AG08396 (cell line): ENCODE results near the gene KIAA1217.
A peak's percentile ranks its signal among the peaks of the same experiment; 100 is the strongest.
"Not testable (repeated sequence)": the region's sequence is repeated elsewhere in the genome, so short reads cannot be mapped to it uniquely, and the experiment has no call there.

Experiments used
- DNase-seq: peaks from one replicate; pipeline ENCODE4 v3.0.0; 2012; ENCODE audit warnings: low spot score, mixed read lengths

The KIAA1217 gene

GRCh38 chr10:24465891-24466818 is 257.2 kb downstream of the KIAA1217 start:
- DNase-seq = peak; percentile 70

- no peak for DNase-seq
Measured at GRCh38 chr10:24467136-24467535, 258.2 kb downstream of the KIAA1217 start.

DNA sequence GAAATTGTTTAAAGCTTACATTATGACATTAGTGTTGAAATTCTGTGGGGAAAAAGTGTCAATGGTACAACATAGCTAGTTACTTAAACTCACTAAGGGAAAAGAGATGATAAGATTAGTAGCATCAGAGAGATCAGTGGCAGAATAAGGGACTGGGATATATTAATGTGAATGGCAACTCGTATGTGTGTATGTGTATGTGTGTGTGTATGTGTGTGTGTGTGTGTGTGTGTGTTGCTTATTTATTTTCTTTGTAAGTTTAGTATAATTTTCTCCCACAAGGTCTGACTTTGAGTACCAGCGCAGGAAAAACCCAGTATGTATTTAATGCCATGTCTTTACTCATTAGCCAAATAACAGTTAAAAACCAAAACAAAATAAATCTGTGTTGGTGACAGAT is 258.7 kb downstream of the KIAA1217 start:
- no peak for DNase-seq

GRCh38 chr10:24468281-24468751 is 259.4 kb downstream of the KIAA1217 start:
- DNase-seq = no peak

DNA sequence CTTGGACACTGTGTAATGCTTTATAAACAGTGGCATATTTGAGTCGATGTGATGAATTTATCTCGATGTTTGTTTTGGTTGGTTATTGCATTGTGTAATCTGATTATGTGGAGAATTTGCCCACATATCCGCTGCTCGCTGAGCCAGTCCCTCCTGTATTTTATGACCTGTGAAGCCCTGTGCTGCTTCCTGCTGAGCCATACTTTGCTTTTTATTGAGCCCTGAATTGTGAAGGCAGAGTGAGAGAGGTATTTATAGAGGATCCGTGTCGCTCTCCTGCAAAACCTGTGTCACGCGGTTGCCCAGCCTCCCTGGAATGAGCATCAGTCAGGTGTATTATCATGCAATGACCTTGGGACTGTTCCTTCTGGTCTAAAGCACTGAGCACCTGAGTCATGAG is 261.1 kb downstream of the KIAA1217 start:
- DNase-seq = no peak

DNA sequence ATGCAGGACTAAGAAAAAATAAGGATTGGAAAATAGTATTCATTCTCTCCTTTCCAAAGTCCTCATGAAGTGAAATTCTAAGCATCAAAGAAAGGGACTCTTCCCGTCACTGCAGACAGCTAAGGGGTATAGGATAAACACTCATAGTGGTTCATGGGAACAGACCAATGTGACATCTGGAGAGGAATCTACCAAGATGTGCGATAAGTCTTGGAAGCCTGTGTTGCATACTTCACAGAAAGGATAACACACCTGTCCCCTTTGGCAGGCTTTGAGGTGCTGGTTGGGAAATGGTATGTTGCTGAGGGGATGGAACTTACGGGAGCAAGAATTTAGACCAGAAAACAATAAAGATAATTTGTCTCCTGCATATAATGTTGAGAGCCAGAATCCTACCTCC is 266.7 kb downstream of the KIAA1217 start:
- no peak for DNase-seq

- no peak for DNase-seq
Measured at GRCh38 chr10:24476913-24477701, 268.2 kb downstream of the KIAA1217 start.

DNA sequence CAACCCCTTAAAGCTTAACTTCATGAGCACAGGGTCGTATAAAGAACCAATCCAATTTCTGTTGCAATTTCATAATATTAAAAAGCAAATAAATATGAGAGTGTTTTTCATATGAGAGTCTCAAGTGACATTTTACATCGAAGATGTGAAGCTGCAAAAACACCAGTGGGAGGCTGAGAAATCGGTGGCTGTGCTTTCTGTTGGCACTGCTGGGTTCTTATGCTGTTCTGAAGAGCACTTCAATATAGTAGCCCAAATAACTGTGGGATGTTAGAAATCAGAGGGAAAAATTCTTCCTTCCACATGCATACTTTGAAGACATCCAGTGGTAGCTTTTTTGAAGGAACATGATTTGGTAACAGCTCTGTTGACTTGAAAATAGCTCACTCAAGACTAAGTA is 269.0 kb downstream of the KIAA1217 start:
- DNase-seq = no peak

DNA sequence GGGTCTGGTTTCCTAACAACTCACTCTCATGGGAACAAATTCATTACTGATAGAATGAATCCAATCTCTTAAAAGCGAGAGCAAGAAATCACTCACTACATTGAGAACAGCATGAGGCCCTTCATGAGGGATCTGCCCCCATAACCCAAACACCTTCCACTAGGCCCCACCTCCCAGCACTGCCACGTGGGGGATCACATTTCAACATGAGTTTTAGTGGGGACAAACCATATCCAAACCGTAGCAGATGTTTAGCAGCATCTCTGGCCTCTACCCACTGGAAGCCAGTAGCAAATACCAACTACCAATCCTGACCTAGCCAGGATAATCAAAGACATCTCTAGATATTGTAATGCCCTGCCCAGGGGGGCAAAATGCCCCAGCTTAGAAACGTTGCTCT is 270.9 kb downstream of the KIAA1217 start:
- DNase-seq = no peak

DNA sequence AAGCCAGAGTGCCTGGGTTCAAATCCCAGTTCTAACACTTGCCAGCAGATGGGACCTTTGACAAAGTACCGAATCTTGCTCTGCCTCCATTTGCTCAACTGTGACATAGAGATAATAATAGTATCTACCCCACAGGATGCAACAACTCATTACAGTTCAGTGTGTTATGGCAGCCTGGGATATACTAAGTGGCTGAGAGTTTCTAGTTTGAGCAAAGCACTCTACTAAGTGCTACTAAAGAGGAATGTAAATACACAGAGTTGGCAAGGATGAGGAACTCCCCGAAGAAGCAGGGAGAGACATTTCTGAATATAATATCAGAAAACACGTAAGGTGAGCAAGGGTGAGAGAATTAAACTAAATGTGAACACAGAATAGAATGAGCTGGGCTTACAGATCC is 271.5 kb downstream of the KIAA1217 start:
- no peak for DNase-seq

DNA sequence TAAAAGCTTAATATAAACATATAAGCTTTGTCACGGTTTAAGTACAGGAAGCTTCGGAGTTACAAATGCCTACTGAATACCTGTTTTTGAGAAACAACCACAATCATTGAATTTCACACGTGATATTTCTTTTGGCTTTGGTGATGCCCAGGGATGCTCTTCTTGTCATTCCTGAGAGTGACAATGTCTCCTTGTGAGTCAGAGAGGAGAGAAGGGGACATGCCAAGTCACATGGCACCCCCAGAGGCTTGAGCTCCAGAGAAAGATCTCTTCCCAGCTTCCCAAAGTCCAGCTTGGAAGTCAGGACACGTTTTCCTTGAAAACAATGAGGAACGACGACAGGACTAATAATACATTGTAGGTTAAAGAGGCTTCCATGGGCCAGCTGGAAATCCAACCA is 272.3 kb downstream of the KIAA1217 start:
- DNase-seq = no peak

- not testable (repeated sequence) for DNase-seq
Measured at GRCh38 chr10:24482713-24483112, 273.8 kb downstream of the KIAA1217 start.

DNA sequence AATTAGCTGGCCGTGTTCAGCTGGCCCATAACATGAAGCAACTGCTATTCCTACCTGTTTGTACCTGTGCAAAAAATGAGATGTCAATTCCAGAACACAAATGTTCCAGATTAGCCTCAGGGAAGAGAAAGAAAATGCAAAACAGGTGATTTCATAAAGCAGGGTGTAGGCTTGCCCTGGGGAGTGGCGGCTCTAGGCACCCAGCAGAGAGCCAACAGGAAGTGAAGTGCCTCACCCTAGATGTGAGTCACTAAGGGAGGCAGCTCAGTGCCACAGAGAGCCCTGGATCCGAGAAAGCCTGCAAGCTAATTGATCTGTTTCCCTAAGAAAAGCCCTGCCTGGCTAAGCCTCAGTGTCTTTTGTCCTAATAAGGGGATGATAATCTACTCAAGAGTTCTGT is 274.8 kb downstream of the KIAA1217 start:
- DNase-seq = peak; percentile 39

DNA sequence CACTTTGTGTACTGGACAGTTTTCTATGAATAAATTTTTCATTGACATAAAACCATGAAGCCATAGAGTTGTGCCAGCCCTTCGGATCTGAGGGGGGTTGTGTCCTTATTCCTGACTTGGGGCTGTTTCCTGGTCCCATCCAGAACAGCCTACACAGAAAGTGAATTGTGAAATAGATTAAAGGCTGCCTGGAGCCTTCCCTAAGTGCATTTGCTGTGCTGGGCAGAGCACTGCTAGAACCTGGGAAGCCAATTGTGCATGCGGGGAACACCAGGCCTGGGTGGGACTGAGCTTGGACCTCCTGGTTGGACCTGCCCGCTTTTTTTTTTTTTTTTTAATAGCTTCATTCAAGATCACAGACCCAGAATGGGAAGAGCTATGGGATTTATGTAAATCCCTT is 275.8 kb downstream of the KIAA1217 start:
- no peak for DNase-seq

DNA sequence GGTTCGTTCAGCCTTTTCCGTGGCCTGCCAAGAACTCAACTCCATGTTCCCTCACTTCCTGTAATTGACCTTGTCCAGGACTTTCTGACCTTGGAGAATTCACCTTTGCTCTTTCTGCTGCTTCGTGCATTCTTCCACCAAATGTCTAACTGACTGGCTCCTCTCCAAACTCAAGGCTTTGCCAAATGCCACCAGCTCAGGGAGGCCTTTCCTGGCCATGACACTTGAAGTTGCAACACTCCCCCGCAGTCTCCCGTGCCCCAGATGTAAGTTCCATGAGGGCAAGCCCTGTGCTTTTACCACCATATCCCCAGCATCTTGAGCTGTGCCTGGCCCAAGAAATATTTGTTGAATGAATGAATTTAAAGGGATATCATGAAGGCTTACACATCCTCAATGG is 276.4 kb downstream of the KIAA1217 start:
- DNase-seq = no peak

DNA sequence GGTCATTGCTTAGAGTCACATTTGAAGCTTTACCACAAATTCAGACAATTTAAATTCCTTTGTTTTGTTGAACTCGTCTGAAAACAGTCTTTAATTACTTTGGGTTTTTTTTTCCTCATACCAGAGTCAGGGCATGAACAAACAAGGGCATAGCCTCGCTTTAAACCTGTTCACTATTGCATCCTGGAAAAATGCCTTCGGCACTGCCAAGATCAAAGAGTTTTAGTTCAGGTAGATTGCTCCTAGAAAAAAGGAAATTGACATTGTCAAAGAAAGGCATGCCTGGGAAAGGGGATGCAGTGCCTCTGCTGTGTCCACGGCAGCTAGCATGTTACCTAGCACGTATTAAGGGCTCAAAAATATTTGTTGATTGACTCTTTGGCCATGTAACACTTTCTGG is 279.7 kb downstream of the KIAA1217 start:
- DNase-seq = no peak

GRCh38 chr10:24493165-24493564 is 284.2 kb downstream of the KIAA1217 start:
- no peak for DNase-seq

GRCh38 chr10:24494236-24494635 is 285.3 kb downstream of the KIAA1217 start:
- DNase-seq = no peak

DNA sequence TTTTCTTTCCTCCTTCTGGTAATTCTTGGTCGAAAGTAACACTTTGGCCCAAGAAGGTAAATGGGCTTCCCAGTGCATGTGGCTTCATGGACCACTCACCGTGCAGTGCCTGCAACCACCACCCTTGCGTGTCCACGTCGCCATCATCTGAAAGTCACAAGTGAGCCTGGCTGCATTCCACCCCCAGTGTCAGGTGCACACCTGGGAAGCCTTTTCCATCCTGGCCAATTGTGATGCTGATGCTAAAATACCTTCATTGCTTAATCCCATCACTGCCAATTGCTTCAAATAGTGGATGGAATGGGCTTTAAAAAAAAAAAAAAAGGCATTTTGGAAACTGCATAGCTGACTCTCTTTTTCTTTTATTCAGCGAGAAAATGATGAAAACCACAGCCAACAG is 285.8 kb downstream of the KIAA1217 start:
- no peak for DNase-seq

GRCh38 chr10:24495666-24496460 is 286.9 kb downstream of the KIAA1217 start:
- no peak for DNase-seq

GRCh38 chr10:24496906-24497305 is 288.0 kb downstream of the KIAA1217 start:
- DNase-seq = no peak

DNA sequence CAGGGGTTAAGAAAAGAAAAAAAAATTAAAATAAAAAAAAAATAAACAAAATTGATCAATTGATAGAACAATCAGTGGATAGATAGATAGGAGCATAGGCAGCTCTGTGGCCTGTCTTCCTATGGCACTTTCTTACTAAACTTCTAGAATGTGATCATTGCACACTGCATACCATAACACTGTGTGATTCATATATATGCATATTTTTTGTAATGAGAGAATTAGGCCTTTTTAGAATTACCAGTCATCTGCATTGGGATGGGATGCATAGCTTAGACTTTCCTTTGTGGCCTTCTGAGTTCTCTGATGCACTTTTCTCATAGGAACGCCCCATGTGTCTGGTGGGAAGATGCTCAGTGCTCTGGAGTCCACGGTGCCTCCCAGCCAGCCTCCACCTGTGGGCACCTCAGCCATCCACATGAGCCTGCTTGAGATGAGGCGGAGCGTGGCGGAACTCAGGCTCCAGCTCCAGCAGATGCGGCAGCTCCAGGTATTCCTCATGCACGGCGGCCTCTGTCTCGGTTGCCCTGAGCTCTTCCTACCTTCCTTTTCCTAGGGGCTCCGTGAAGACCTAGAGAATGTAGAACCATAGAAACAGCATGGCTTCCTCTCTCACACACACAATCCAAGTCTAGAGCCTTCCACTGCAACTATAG is 292.2 kb downstream of the KIAA1217 start:
- DNase-seq = no peak
